Measurements from ENCODE around the gene IFT52.

Gene IFT52, protein sequence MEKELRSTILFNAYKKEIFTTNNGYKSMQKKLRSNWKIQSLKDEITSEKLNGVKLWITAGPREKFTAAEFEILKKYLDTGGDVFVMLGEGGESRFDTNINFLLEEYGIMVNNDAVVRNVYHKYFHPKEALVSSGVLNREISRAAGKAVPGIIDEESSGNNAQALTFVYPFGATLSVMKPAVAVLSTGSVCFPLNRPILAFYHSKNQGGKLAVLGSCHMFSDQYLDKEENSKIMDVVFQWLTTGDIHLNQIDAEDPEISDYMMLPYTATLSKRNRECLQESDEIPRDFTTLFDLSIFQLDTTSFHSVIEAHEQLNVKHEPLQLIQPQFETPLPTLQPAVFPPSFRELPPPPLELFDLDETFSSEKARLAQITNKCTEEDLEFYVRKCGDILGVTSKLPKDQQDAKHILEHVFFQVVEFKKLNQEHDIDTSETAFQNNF

DNA sequence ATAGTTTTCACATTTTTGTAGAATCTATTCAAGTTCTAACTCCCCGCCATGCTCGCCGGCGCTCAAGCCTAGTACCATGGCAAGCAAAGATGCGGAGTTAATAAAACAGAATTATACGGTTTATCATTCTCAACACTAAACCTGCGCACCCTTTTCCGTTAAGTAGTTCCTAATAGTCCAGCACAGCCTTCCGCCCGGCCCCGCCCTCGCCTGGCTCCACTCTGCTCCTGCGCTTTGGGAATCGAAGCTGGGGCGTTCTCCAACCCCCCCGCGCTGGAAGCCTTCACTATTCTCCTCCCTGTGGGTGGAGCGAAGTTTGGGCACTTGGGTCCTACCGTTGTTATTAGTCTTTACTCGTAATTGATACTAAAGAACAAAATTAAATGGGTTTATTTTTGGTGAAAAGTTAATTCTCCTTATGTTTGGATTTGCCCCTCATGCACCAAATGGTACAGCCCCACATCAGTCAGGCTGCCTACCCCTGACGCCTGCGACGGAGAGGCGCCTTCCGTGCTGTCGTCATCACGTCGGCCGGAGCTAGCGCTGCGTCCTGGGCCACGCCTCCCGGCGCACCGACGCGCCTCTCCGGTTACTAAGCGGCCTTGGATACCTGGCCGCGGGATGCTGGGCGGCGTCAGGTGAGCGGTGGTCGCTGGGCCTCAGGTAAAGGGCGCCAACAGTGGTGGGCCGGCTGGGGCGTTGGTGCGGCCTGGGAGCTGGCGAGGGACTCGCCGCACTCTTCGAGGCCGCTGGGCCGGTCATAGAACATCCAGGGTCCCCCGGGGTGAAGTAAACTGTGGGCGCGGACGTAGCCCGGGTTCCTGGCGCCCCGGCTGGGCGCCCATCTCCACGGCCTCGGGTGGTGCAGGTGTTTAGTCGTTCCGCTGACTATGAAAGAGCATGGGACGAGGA is at the start of gene IFT52:
Gene IFT52, plus strand, starts transcription at position 546 of the 912 bp plus-strand sequence. CDS start 3,762 bp downstream, outside the sequence.
- peak; percentile 94 for DNase-seq (ENCODE audit: low spot score)

DNA sequence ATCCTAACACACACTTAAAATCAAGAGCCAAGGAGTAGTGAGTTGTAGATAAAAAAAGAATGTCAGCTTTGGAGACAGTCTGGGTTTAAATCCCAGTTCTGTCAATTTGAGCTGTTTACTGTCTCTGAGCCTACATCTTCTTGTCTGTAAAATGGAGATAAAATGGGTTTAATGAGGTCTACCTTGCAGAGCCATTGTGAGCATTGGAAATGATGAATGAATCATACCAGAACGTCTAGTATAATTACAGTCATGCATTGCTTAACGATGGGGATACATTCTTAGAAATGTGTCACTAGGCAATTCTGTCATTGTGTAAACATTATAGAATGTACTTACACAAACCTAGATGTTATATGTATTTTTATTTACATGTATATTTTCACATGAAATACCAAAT is 49.5 kb upstream of the IFT52 start:
- DNase-seq (ENCODE audit: low spot score), result peak; percentile 61

DNA sequence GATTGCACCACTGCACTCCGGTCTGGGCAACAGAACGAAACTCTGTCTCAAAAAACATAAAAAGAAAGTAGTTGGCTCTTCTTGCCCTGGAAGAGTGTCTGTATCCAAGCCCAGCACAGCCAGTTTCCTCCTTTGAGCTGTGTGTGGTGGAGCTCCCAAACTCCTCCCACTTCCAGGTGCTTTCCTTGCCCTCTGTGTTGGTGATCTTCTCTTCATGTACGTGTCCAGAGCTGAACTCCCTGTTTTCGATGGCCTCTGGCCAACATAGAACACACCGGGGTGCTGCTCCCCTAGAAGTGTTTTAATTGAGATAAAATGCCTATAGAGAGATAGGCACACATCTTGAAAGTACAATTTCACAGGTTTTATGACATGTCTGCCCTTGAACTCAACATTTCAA is 48.6 kb upstream of the IFT52 start:
- no peak for DNase-seq (ENCODE audit: low spot score)

DNA sequence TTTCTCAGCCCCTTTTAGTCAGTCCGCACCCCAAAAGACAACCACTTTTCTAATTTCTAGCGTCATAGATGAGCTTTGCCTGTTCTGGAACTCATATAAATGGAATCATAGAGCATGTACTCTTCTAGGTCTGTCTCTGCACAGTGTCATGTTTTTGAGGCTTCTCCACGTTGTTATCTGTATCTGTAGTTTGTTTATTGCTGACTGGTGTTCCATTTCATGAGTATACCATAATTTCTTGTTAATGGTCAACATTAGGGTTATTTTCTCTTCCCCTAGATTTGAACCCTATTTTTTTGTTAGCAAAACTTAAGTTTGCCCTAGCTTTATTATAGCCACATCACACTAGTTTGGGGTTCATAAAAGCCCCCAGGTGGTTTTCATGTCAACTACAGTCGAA is 48.1 kb upstream of the IFT52 start:
- DNase-seq (ENCODE audit: low spot score), result no peak

DNA sequence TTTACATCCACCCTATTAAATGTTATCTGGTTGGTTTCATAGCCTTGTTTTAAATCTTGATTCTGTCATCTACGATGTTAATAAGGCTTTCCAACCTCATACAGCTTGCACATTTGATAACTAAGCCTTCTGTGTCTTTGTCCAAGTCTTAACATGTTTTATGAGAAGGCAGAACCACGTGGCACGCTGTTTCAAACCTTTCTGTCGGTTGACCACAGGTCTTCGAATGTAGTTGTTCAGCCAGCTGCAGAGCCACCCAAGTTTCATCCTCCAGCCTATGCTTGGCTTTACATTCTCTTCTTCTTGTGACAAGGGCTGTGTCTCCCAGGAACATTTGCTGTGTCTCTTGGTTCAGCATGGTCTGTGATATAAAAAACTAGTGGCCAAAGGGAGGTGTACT is 47.6 kb upstream of the IFT52 start:
- no peak for DNase-seq (ENCODE audit: low spot score)

DNA sequence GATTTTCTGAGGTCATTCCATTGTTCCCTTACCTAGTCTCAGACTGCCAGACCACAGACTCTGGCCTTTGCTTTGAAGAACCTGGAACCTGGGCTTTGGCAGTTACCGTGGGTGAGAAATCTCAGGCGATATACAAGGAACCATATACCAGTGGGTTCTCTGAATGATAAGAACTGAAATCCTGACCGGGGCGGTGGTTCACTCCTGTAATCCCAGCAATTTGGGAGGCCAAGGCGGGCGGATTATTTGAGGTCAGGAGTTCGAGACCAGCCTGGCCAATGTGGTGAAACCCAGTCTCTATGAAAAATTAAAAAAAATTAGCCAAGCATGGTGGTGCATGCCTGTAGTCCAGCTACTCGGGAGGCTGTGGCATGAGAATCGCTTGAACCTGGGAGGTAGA is 46.2 kb upstream of the IFT52 start:
- DNase-seq (ENCODE audit: low spot score), result no peak

DNA sequence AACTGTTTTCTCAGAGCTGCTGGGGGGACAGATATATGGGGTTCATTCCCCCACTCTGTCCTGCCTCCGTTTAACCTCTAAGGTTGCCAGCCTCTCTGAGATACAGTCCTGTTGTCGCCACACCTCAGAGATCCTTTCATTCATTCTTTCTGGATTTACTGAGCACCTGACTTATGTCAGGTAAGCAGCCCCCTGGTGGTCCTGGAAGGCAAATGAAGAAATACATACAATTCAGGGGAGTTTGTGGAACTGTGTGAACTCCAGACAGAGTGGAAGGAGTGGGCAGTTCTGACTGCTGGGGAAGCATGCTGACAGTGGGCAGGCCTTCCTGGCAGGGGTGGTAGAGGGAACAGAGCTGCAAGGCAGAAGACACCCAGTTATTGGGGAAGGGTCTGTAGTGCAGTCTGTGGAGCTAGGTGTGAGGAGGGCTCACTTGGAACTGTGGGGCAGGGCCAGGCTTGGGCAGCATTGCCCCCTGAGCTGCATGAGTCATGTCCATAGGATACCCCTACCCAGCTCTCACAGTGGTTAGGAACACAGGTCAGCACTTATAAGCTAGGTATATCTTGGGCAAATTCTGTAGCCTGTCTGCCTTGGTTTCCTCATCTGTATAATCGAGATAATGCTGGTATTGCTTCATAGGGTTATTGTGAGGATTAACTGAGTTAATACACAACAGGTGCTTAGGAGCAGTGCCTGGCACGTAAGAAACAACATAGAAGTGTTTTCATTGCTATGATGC is 44.7 kb upstream of the IFT52 start:
- no peak for DNase-seq (ENCODE audit: low spot score)

DNA sequence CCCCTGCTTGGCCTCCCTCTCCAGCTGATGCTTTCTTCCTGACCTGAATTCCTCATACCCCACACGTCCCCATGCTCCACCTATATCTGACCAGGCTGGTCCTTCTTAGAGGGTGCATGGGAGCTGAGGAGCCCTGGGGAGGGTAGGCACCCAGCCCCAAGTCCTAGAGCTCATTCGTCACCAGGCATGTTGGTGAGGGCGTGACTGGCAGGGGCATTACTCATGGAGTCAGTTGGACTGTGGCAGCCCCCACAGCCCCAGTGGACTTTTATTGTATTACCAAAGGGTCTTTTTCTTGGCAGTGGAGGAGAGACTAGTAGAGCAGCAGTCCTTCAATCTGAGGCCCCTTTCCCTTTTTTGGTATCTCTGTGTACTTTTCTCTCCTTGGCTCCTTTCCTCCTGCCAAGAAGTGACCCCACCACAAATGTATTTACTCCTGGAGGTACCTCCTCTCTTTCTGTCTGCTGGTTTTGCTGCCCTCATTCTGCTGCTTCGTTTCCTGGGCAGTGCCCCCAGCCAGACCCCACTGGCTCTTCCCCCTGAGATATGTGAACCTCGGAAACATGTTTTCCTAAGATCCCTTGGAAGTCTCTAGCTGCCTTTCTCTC is 42.4 kb upstream of the IFT52 start:
- DNase-seq (ENCODE audit: low spot score), result no peak

DNA sequence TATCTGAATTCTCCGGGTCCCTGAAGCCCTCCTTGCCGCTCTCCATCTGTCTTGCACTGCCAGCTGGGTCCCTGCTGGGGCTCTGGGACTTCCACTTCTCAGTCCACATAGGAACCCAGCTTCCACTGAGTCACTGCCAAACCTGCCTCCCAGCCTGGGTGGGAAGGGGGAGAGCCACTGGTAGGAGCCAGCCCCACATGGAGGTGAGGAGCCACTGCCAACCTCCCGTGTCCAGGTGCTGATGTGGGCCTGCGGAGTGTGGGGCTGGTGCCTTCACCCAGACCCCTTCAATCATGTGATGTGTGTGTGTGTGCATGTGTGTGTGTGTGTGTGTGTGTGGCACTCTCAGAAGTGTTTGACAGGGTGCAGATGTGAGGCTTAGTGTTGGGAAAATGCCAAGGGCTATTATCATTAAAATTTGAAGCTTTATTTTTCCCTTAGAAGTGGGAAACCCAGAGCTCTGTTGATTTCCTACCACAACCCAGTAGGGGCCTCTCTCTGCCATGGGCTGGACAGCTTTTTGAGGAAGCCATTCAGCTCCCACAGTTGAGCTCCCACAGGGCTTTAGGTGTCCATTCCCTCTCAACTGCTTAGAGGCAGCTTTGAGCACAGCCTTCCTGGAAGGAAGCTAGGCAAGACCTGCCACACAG is 41.2 kb upstream of the IFT52 start:
- DNase-seq (ENCODE audit: low spot score), result no peak

DNA sequence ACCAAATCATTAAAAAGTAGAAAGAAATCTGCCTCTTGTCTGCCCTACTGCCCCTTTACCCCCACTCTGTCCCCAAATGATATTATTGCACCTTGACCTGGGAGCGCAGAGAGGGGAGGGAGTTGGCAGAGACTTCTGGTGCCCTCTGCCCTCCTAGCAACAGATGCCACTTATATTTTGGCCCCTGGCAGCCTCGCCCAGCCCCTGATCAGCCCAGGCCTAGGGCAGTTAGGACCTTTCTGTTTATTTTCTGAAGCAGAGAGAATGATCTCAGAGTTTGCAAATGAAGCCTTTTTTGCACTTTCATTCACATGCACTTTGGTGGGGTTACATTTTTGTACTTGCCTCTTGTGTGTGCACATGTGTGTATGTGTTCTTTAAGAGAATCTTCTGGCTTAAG is 40.3 kb upstream of the IFT52 start:
- no peak for DNase-seq (ENCODE audit: low spot score)

DNA sequence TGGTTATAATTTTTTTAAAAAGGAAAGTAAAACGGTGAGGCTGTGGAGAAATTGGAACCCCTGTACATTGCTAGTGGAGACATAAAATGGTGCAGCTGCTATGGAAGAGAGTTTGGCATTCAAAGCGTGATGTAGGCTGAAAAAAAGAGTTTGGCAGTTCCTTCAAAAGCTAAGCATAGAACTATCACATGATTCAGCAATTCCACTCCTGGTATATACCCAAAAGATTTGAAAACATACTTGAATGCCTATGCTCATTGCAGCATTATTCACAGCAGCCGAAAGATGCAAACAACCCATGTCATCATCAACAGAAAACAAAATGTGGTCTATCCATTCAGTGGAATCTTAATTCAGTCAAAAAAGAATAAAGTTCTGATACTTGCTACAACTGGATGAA is 36.4 kb upstream of the IFT52 start:
- DNase-seq (ENCODE audit: low spot score), result no peak

DNA sequence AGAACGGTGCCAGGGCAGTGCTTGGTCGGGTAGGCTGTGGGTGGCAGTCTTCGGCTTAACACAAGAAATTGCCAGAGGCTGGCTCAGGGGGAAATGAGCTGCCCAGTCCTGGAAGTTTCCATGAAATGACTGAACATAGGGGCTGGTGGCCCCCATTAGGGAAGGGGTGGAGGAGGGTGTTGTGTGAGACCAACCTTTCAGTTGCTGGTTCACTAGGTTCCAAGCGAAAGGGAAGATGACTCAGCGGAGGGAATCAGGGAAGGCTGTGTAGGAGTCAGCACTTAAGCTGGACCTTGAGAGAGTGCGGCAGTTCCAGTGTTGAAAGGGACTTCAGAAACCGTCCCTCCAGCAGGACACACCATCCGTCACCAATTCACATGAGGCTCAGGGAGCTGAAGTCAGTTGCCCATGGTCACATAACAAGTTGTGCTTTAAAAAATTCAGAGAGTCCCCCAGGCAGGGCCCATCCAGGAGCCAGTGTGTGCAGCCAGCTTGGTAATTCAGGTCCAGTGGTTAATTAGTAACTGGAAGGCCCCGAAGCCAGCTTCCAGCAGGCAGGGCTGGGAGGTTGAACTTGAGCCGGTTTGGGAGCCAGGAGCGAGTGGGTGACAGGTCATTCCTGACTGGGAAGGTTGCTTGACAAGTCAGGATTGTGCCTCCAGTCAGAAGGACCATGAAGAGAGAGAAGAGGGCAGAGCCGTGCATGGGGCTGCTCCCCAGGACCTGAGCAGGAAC is 32.2 kb upstream of the IFT52 start, which contains the start of gene SGK2:
Gene SGK2, plus strand, starts transcription at position 616 of the 735 bp plus-strand sequence. CDS start 7,469 bp downstream, outside the sequence.
- DNase-seq (ENCODE audit: low spot score), result no peak

DNA sequence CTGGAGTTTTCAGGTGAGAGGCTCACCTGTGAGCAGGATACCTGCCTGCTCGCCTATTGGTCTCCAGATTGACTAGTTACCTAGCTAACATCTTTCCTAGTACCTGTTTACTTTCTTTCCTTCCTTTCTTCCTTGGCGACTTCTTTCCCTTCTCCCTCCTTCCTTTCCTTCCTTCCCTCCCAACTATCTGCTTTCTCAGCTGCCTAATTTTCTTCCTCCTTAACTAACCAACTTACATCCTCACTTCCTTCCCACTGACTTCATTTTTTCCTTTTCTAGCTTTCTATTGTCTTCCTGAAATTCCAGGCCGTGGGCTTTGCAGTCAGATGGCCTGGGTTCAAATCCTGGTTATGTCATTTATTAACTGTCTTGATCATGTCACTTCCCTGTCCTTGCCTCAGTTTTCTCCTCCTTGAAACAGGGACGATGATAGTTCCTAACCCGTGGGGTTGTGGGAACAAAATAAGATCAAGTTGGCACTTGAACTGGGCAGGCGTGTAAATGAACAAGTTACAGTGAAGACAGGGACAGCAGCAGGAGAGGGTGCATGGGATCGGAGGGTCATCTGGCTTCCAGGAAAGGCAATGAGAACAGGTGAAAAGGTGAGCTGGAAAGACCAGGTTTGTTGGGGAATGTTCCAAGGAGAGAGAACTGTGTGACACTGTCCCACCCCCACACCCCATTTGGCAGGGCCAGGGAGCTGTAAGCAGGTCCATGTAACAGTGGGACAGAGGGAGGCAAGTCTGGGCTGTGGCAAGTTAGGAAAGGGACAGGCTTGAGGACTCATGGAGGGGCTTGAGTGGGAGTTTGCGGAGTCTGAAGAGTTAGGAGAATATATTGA is 31.4 kb upstream of the IFT52 start:
- DNase-seq (ENCODE audit: low spot score), result no peak

DNA sequence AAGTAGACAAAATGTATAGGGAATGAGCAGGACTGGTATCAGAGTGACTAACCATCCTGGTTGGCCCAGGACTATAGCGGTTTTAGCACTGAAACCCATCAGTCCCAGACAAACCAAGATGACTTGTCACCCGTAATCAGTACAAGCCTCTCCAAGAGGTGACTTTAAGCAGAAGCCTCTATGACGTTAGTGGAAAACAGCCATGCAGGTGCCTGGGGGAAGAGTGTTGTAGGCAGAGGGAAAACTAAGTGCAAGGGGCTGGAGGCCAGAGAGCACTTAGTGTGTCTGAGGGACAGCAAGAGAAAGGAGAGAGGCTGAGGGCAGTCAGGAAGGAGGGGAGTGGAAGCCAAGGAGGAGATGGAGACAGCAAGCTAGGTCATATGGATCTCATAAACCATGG is 29.8 kb upstream of the IFT52 start:
- DNase-seq (ENCODE audit: low spot score), result no peak

DNA sequence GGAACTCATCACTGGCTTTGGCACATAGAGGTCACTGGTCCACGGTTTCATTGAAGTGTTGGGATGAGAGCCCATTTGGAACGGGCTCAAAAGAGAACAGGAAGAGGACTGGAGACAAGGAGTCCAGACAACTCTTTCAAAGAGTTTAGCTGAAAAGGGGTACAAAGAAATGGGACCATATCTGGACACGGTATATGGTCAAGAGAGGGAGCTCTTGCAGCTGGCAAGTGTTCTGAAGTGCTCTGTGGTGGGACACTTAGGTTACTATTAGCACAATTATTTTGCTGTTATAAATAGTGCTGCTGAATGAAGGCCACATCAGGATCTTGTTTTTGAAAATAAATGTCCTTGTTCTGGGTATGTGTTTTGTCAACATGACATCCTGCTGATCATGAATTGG is 27.3 kb upstream of the IFT52 start:
- DNase-seq (ENCODE audit: low spot score), result no peak

DNA sequence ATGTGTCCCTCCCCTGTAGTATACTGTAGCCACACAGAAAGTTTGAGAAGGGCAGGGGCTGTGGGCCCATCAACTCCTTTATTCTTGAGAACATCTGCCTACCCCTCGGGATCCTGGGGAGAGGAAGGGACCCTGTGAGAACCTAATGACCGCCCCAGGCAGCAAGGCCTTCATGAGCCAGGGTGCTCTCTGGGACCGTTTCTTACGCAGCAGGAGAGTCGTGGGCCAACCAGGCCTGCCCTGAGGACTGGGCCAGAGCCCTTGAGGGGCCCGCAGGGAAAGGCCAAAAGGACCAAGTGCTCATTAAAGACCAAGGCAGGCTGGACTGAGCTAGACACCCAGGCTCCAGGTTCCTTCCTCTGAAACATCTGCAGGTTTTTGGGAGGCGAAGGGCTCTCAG is 26.7 kb upstream of the IFT52 start:
- DNase-seq (ENCODE audit: low spot score), result no peak

DNA sequence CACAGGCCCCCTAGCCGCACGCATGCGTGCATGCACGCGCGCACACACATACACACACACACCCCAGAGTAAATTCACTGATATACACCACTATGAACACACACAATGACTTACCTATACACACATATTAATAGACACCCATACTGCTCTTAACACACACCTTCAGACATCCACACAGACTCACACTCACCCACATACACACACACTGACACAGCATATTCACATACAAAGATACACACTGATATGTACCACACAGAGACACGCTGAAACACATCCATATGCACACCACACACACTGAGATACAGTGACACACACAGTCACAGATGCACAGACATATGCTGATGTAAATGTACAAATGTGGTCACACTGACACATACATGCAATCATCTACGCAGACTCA is 26.3 kb upstream of the IFT52 start:
- no peak for DNase-seq (ENCODE audit: low spot score)

DNA sequence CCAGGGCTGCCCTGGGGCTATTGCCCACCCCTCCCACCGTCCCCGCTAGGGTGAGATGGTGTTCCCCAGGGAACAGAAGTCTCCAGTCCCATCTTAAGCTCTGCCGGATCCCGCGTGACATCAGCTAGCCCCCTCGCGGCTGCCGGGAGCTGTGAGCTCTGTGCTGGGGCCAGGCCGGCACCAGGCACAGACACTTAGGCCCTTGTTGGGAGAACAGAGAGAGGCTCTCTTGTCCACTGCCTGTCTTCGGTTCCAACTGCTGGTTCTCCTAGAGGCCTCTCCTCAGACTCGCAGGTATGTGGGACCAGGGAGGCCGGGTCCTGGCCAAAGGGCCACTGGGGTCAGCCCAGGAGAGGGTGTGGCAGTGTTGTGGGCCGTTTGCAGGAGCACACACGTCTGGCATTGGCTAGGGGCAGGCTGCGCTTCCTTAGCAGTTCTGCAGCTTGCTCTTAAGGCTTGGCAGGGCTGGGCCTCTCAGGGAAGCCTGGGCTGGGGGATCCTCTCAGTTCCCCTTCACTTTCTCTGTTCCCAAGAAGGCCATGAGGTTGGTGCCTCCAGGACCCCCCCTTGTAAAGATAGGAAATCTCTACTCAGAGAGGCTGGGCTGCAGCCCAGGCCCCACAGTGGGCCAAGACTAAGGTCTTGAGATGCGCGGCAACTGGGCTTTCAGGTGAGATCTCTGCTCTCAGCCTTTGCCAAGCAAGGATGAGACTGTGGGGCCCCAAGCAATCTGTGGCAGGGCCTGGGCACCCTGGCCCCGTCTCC is 25.6 kb upstream of the IFT52 start:
- no peak for DNase-seq (ENCODE audit: low spot score)

DNA sequence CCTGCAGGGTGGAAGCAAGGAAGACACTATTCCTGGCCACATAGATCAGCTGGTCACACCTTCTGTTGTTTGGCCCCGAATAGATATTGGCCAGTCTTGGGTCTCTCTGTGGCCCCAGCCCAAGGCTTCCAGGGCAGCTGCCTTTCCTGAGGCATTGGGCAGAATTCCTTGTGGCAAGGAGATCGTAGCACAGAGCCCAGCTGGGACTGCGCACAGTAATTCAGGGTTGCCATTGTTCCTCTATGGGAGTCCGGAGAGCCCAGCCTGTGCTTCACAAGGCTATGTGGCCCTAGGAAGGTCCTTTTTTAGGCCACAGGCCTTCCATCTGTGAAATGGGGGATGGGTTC is 25.0 kb upstream of the IFT52 start:
- no peak for DNase-seq (ENCODE audit: low spot score)

All from RKO (cell line).